HL-60/S4 (cell line): ENCODE measurements around the gene GABRP.
"Not testable (repeated sequence)": the region's sequence is repeated elsewhere in the genome, so short reads cannot be mapped to it uniquely, and the experiment has no call there.

Experiments used
- in situ Hi-C: fragments of 300-500 bp; cut with MboI; formaldehyde crosslinking; loops from 2 replicates; pipeline ENCODE4 v1.14.3; 2022; ENCODE audit warnings: low sequenced_read_pairs

GABRP gene

GRCh38 chr5:170788626-170789304 lies 5.2 kb downstream of the GABRP start:
- in situ Hi-C loops: no loop called here

DNA sequence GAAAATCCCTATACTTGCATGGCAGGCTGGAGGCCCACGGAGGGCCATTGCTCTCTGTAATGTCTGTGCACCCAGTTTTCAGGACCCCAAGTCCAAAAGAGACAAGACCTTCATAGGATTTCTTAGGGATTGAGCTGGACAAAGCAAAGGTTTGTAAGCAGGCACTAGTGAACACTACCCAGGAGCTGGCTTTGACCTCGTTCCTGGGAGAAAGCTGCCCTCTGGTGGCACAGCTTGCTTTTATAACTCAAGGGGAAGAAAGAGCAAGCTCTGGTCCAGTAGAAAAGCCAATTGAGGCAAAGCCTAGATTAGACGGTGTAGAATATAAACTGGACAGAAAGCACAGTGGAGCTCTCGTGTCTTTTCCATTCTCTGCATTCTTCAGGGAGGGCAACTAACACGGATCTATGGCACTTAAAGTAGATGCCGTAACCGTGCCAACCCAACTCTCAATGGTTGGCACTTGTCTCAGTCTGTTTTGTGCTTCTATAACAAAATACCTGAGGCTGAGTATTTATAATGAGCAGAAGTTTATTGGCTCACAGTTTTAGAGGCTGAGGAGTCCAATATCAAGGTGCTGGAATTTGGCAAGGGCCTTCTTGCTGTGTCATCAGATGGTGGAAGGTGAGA lies 7.9 kb downstream of the GABRP start:
- in situ Hi-C loops: no loop called here

- in situ Hi-C loops: no loop called here
These were observed 9.4 kb downstream of the GABRP start for GRCh38 chr5:170792878-170793277.

- in situ Hi-C loops: no loop called here
These were observed 11.6 kb downstream of the GABRP start for GRCh38 chr5:170795154-170795553.

- in situ Hi-C loops: no loop called here
These were observed 22.1 kb downstream of the GABRP start for GRCh38 chr5:170805666-170806065.

DNA sequence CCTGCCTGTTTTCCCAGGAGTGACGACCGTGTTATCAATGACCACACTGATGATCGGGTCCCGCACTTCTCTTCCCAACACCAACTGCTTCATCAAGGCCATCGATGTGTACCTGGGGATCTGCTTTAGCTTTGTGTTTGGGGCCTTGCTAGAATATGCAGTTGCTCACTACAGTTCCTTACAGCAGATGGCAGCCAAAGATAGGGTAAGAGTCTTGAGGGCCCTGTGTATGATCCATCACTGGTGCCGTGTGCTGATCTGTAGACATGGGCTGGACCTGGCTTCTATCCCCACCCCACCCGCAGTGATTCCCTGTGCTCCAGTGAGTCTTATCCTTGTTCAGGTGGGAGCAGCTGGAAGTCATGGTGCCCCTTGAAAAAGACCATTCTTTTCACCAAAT lies 26.0 kb downstream of the GABRP start:
- in situ Hi-C loops: no loop called here

DNA sequence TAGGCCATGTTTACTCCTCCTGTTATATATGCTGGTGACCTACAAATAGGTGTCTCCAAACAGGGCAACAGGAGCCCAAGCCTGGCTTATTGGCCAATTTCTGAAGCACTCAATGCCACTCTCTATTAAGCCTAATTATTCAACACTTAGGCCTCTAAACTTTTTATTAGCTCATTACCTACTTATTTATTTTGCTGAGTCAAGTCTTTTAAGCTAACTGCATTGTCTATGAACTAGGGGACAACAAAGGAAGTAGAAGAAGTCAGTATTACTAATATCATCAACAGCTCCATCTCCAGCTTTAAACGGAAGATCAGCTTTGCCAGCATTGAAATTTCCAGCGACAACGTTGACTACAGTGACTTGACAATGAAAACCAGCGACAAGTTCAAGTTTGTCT lies 28.2 kb downstream of the GABRP start:
- in situ Hi-C loops: no loop called here

- in situ Hi-C loops: no loop called here
These were observed 29.7 kb downstream of the GABRP start for GRCh38 chr5:170813231-170813630.

DNA sequence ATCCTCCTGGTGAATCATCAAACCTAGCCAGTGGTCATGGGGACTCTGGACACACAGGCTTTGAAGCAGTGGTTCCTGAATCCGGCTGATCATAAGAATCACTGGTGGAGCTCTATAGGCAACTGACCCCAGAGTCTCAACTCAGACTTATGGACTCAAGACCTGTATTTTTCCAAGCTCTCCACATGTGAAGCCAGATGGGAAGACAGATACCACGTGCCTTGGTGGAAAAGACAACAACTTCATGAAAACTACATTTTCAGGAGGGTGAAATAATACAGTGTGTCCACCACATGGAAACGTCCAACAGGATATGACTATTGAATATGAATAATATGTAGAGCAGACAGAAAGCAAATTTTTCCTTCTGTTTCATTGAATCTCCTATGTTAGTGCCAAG lies 33.7 kb downstream of the GABRP start:
- in situ Hi-C loops: no loop called here

DNA sequence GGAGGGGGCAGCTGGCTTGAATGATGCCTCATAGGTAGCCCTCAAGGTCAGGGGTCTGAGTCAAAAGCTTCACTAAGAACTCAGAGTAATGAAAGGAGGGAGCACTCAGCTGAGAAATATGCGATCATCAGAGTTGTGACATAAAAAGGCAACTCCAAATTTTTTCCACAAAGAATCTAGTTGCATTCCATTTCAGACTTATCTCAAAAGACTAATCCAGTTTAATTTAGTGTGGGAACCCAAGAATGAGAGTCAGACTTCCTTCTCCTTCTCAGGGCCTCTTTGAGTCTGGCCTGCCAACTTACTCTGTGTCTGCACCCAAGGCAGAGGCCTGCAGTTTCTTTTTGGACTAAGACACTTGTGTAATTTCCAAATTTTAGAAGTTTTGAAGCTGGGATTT lies 34.7 kb downstream of the GABRP start:
- in situ Hi-C loops: no loop called here

DNA sequence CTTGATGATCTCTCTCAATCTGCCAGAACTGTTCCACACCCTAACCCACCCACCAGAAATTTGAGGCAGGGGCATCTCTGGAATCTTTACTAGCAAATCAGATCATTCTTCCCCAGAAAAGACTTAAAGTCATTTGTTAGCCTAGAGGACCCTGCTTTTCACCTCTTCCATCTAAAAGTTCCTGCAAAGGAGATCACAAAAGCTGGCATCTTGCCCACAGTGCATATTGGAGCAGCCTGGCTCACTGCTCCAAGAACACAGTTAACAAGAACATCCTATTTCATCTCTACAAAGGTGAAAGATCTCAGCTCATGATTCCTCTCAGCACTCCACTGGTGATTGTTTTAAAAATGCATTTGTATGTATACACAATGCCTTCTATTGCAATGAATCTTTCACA lies 36.3 kb downstream of the GABRP start:
- in situ Hi-C loops: no loop called here

GRCh38 chr5:170821257-170821800 lies 37.8 kb downstream of the GABRP start:
- in situ Hi-C loops: no loop called here

GRCh38 chr5:170826117-170826516 lies 42.6 kb downstream of the GABRP start:
- in situ Hi-C loops: no loop called here

GRCh38 chr5:170832241-170832640 lies 48.7 kb downstream of the GABRP start:
- in situ Hi-C loops: no loop called here

GRCh38 chr5:170833981-170834380 lies 50.5 kb downstream of the GABRP start:
- in situ Hi-C loops: not testable (repeated sequence)

GRCh38 chr5:170836226-170836625 lies 52.7 kb downstream of the GABRP start:
- in situ Hi-C loops: no loop called here

- in situ Hi-C loops: no loop called here
These were observed 60.3 kb downstream of the GABRP start for GRCh38 chr5:170843870-170844269.

DNA sequence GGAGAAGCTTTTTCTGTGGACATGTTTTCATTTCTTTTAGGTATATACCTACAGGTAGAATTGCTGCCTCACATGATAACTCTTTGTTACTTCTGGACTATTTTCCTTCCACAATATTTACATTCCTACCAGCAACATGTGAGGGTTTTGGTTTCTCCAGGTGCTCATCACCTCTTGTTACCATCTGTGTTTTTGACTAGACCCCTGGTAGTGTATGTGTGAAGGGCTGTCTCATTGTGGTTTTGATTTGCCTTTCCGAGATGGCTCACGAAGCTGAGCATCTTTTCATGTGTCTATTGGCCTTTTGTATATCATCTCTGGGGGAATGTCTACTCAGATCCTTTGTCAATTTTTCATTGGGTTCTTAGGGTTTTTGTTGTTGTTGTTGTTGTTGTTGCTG lies 61.1 kb downstream of the GABRP start:
- in situ Hi-C loops: no loop called here

- in situ Hi-C loops: no loop called here
These were observed 62.9 kb downstream of the GABRP start for GRCh38 chr5:170846416-170846815.

- in situ Hi-C loops: no loop called here
These were observed 63.3 kb downstream of the GABRP start for GRCh38 chr5:170846846-170847245.

- in situ Hi-C loops: no loop called here
These were observed 64.5 kb downstream of the GABRP start for GRCh38 chr5:170848033-170848432.

GRCh38 chr5:170849374-170849773 lies 65.8 kb downstream of the GABRP start:
- in situ Hi-C loops: no loop called here

- in situ Hi-C loops: no loop called here
These were observed 71.0 kb downstream of the GABRP start for GRCh38 chr5:170854566-170854965.
